ENCODE measurements around the gene ASB15.

DNA sequence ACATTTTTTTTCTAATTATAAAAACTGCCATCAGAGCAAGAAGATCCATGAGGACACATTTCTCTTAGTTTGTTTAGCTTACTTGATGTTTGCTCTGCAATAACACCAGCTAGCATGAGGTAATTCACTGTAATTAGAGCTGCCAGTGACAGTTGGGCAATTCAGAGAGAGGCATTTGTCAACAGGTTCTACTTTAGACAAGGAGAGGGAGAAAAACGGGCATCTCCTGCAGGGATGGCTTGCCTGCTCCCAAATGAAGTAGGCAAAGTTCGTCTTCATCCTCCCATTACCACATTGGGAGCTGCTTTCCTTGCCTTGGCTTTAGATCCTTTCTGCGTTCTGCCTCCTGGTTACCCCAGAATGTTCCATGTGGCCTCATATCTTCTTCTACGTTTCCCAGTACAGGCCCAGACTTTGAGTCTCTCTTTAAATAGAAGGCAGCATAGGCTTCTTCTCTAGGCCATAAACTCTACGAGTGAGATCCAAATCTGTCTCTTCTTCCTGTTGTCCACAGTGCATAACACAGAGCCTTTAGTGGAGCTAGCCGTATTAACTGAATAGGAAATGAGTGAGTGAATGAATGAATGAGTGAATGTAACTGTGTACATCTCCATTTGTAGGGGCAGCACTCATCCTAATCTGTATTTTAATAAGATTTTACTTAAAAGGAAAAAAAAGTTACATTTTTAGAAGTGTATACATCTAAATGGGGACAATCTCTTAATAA, 21.2 kb downstream of the ASB15 start:
- TF ChIP-seq TAF1 (IDR thresholded peaks at IDR 0.05; ENCODE audit: borderline replicate concordance, insufficient read depth, low read length) = no peak
- TF ChIP-seq POLR2AphosphoS5 (IDR thresholded peaks at IDR 0.05; ENCODE audit: low read depth, low read length) = no peak
- no peak for TF ChIP-seq SIN3A (IDR thresholded peaks at IDR 0.05; ENCODE audit: borderline replicate concordance, insufficient read depth, low read length)

All from PFSK-1 (cell line).